HEK293T (cell line): Measurements from ENCODE around the gene CREB3L1.

Experiments used
- BHLHE40 ChIP-seq: fragments of 450-650 bp; IDR thresholded peaks from 2 replicates; pipeline ENCODE4 v1.6.1; 2016; ENCODE audit warnings: mild to moderate bottlenecking, moderate library complexity, borderline replicate concordance
- SP1 ChIP-seq: fragments of 450-650 bp; IDR thresholded peaks from 2 replicates; pipeline ENCODE4 v1.6.1; 2017
- TARDBP ChIP-seq: fragments of 450-650 bp; IDR thresholded peaks from 2 replicates; pipeline ENCODE4 v1.6.1; 2016
- ZNF384 ChIP-seq: fragments of 450-650 bp; IDR thresholded peaks from 2 replicates; pipeline ENCODE4 v1.6.1; 2016

DNA sequence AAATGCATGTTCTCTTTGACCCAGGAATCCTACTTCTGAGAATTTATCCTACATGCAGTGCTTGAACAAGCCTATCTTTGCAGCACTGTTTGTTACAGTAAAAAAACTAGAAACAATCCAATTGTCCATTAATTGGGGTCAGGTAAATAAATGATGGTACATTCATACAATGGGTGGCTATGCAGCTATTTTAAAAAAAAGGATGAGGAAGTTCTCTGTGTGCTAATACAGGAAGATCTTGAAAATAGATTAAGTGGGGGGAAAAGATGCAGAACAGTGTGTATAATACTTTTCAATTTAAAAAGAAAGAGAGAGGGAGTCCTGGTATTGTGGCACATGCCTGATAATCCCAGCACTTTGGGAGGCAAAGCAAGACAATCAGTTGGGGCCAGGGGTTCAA is 9.5 kb upstream of the CREB3L1 start:
- TF ChIP-seq TARDBP (no peak), SP1 (no peak), ZNF384 (no peak), BHLHE40 (no peak)
